HG03103 (cell line): ENCODE data around the gene GLT6D1.

Experiments
- ATAC-seq: cut with Tn5 transposase; IDR thresholded peaks from one replicate; pipeline ENCODE4 v1.9.1; 2021; ENCODE audit warnings: low read depth; ENCODE audit not compliant: unreplicated experiment

GLT6D1 gene

GRCh38 chr9:135610290-135611141, 28.8 kb downstream of the GLT6D1 start:
- ATAC-seq: no peak

- no peak for ATAC-seq
These were observed 29.9 kb downstream of the GLT6D1 start for GRCh38 chr9:135609366-135609955.

- ATAC-seq: no peak
These were observed 30.4 kb downstream of the GLT6D1 start for GRCh38 chr9:135608999-135609317.

- ATAC-seq: no peak
These were observed 30.9 kb downstream of the GLT6D1 start for GRCh38 chr9:135608294-135608998.

GRCh38 chr9:135607401-135608293, 31.7 kb downstream of the GLT6D1 start:
- ATAC-seq: no peak

- no peak for ATAC-seq
These were observed 32.5 kb downstream of the GLT6D1 start for GRCh38 chr9:135606885-135607259.

GRCh38 chr9:135605238-135605781, 34.0 kb downstream of the GLT6D1 start:
- no peak for ATAC-seq

- no peak for ATAC-seq
These were observed 34.7 kb downstream of the GLT6D1 start for GRCh38 chr9:135604437-135605237.

GRCh38 chr9:135602789-135603481, 36.4 kb downstream of the GLT6D1 start:
- ATAC-seq: no peak

GRCh38 chr9:135601988-135602387, 37.4 kb downstream of the GLT6D1 start:
- ATAC-seq: no peak

- ATAC-seq: no peak
These were observed 39.0 kb downstream of the GLT6D1 start for GRCh38 chr9:135600296-135600817.

GRCh38 chr9:135596211-135596610, 43.1 kb downstream of the GLT6D1 start:
- no peak for ATAC-seq

- ATAC-seq: no peak
These were observed 46.7 kb downstream of the GLT6D1 start for GRCh38 chr9:135592625-135593024.

- no peak for ATAC-seq
These were observed 47.1 kb downstream of the GLT6D1 start for GRCh38 chr9:135592331-135592590.

- no peak for ATAC-seq
These were observed 47.6 kb downstream of the GLT6D1 start for GRCh38 chr9:135591506-135592330.

GRCh38 chr9:135590486-135591079, 48.8 kb downstream of the GLT6D1 start:
- no peak for ATAC-seq

- no peak for ATAC-seq
These were observed 49.5 kb downstream of the GLT6D1 start for GRCh38 chr9:135589596-135590485.
